K562 (cell line): ENCODE results near the gene P2RX1. TPM values are rescaled to one million over a fixed set of nuclear protein-coding genes. Genes with fewer than 3 reads are reported as not detected.
A peak's percentile ranks its signal among the peaks of the same experiment; 100 is the strongest.

ENCODE experiments used
- E2F3 ChIP-seq: fragments of 250-450 bp; sonication (Bioruptor Pico); IDR thresholded peaks from 2 replicates; pipeline ENCODE4 v1.4.0; 2020; ENCODE audit warnings: mild to moderate bottlenecking
- ELF4 ChIP-seq: fragments of 450-650 bp; formaldehyde crosslinking; IDR thresholded peaks from 2 replicates; pipeline ENCODE4 v1.4.0; 2022; ENCODE audit warnings: missing genetic modification characterization
- ELK1 ChIP-seq: sonication (generic); formaldehyde crosslinking; IDR thresholded peaks from 2 replicates; pipeline ENCODE4 v1.8.1; 2022; ENCODE audit warnings: missing genetic modification reagents
- EP400 ChIP-seq: fragments of 450-650 bp; IDR thresholded peaks from 2 replicates; pipeline ENCODE4 v1.6.1; 2017; ENCODE audit warnings: antibody characterized with exemption, mild to moderate bottlenecking, moderate library complexity
- HDAC3 ChIP-seq: fragments of 450-650 bp; IDR thresholded peaks from 2 replicates; pipeline ENCODE4 v1.6.1; 2018; ENCODE audit warnings: borderline replicate concordance, mild to moderate bottlenecking, moderate library complexity; ENCODE audit not compliant: partially characterized antibody
- HINFP ChIP-seq: fragments of 450-650 bp; conservative IDR thresholded peaks from 2 replicates; pipeline ENCODE4 v1.6.1; 2016; ENCODE audit warnings: missing genetic modification characterization, low read depth, mild to moderate bottlenecking, control low read depth, missing compliant biosample characterization
- HIVEP1 ChIP-seq: fragments of 250-450 bp; sonication (Bioruptor Pico); IDR thresholded peaks from 2 replicates; pipeline ENCODE4 v1.4.0; 2020; ENCODE audit warnings: mild to moderate bottlenecking
- LCOR ChIP-seq: sonication (generic); formaldehyde crosslinking; IDR thresholded peaks from 2 replicates; pipeline ENCODE4 v1.8.0; 2022; ENCODE audit warnings: mild to moderate bottlenecking, missing genetic modification reagents
- NELFE ChIP-seq: IDR thresholded peaks from 2 replicates; pipeline ENCODE4 v1.6.1; 2011; ENCODE audit warnings: mild to moderate bottlenecking; ENCODE audit not compliant: insufficient read depth, insufficient read length
- NEUROD1 ChIP-seq: fragments of 150-350 bp; IDR thresholded peaks from 2 replicates; pipeline ENCODE4 v1.6.1; 2014; ENCODE audit warnings: borderline replicate concordance, low read length, low read depth; ENCODE audit not compliant: partially characterized antibody
- NONO ChIP-seq, 2 experiments: fragments of 200-400 bp in 1 of 2; fragments of 450-650 bp in 1 of 2; formaldehyde crosslinking in 1 of 2; IDR thresholded peaks; 2 replicates each; pipeline ENCODE4 v1.6.1; 2017; ENCODE audit warnings: low read depth in 2 of 2, mild to moderate bottlenecking in 2 of 2, moderate library complexity in 2 of 2, low read length in 1 of 2
- NR4A1 ChIP-seq, 2 experiments: fragments of 250-450 bp in 1 of 2; fragments of 450-650 bp in 1 of 2; sonication (Bioruptor Pico) in 1 of 2; IDR thresholded peaks; 2 replicates each; pipeline versions ENCODE4 v1.4.0 to v1.6.1; 2016 to 2020; ENCODE audit warnings: mild to moderate bottlenecking in 2 of 2, missing compliant biosample characterization in 1 of 2, missing genetic modification characterization in 1 of 2, moderate library complexity in 1 of 2
- PHF8 ChIP-seq: fragments of 200-600 bp; sonication (generic); IDR thresholded peaks from 2 replicates; pipeline ENCODE4 v1.6.1; 2012; ENCODE audit warnings: mixed run types, mild to moderate bottlenecking, inconsistent platforms, low read length, moderate library complexity, borderline replicate concordance
- PRPF4 ChIP-seq: fragments of 200-400 bp; formaldehyde crosslinking; IDR thresholded peaks from one replicate; pipeline ENCODE4 v1.6.1; 2017; ENCODE audit warnings: low read length, low read depth, mild to moderate bottlenecking; ENCODE audit not compliant: insufficient read depth, poor library complexity, severe bottlenecking
- RUNX1 ChIP-seq: sonication (generic); IDR thresholded peaks from 2 replicates; pipeline ENCODE4 v1.6.1; 2016; ENCODE audit warnings: antibody characterized with exemption, low read depth
- SIN3A ChIP-seq, 2 experiments: fragments of 150-350 bp in 1 of 2; IDR thresholded peaks; 2 replicates each; pipeline ENCODE4 v1.6.1; 2011 to 2016; ENCODE audit warnings: borderline replicate concordance in 2 of 2, low read depth in 2 of 2, low read length in 2 of 2, mild to moderate bottlenecking in 2 of 2, moderate library complexity in 2 of 2; ENCODE audit not compliant: control insufficient read depth in 1 of 2
- TFAM ChIP-seq: fragments of 250-450 bp; sonication (Bioruptor Pico); conservative IDR thresholded peaks from 2 replicates; pipeline ENCODE4 v1.5.0; 2021; ENCODE audit warnings: mild to moderate bottlenecking, moderate library complexity
- THRB ChIP-seq: fragments of 450-650 bp; formaldehyde crosslinking; conservative IDR thresholded peaks from 2 replicates; pipeline ENCODE4 v1.4.0; 2022; ENCODE audit warnings: mild to moderate bottlenecking, missing genetic modification characterization
- ZC3H8 ChIP-seq: fragments of 450-650 bp; IDR thresholded peaks from 2 replicates; pipeline ENCODE4 v1.6.1; 2017
- ZNF282 ChIP-seq: sonication (generic); formaldehyde crosslinking; IDR thresholded peaks from 2 replicates; pipeline ENCODE4 v1.8.1; 2023; ENCODE audit warnings: missing genetic modification reagents
- ZNF668 ChIP-seq: fragments of 250-450 bp; sonication (Bioruptor Pico); IDR thresholded peaks from 2 replicates; pipeline ENCODE4 v1.8.0; 2022; ENCODE audit warnings: mild to moderate bottlenecking, inconsistent platforms
- ZNF75A ChIP-seq: fragments of 450-650 bp; formaldehyde crosslinking; IDR thresholded peaks from 2 replicates; pipeline ENCODE4 v1.4.0; 2020; ENCODE audit warnings: mild to moderate bottlenecking
- ZNF764 ChIP-seq: fragments of 250-450 bp; sonication (Bioruptor Pico); IDR thresholded peaks from 2 replicates; pipeline ENCODE4 v1.4.0; 2020; ENCODE audit warnings: low read depth, mild to moderate bottlenecking, moderate library complexity
- ZNF77 ChIP-seq: fragments of 250-450 bp; sonication (Bioruptor Pico); IDR thresholded peaks from 2 replicates; pipeline ENCODE4 v1.5.0; 2020
- polyA plus RNA-seq, 8 experiments: library from polyadenylated mRNA; depleted of rRNA in 4 of 8; stranded (reverse) in 5 of 8; unstranded in 3 of 8; fragments of >200 nt; fragmentation: Nextera tagmentation in 2 of 8; fragmentation: Illumina TruSeq in 1 of 8; extraction: Ambion mirVana in 2 of 8; extraction: Trizol in 1 of 8; gene quantifications; 2 replicates each; pipeline versions ENCODE4 v1.2.1 to v1.2.3, GENCODE V29; 2011 to 2014; ENCODE audit warnings: inconsistent platforms in 1 of 8, missing spikeins in 1 of 8
- total RNA-seq, 7 experiments: library from RNA; depleted of rRNA in 6 of 7; stranded (reverse); fragments of >200 nt in 6 of 7; fragmentation: Illumina TruSeq in 2 of 7; extraction: Trizol in 2 of 7; gene quantifications; 2 replicates each; pipeline versions ENCODE4 v1.2.1 to v1.2.3, GENCODE V29; 2011 to 2021; ENCODE audit warnings: low replicate concordance in 1 of 7

P2RX1 gene
- total and polyA plus RNA-seq, 9 of the 15 experiments (the other 6 are each of a cell fraction or from before 2014, with no cell fraction given): 0.27 to 20.3 (median 10.3) TPM

- TF ChIP-seq PRPF4: no peak
- no peak for TF ChIP-seq HIVEP1 (CRISPR knock-in tag)
- TF ChIP-seq SIN3A (IDR thresholded peaks at IDR 0.05; ENCODE audit: borderline replicate concordance in 2 of 2, control insufficient read depth in 1 of 2, low read depth in 2 of 2, low read length in 2 of 2): 0 out of 4 replicates have a peak, but pooled peaks of 1 of the 2 experiments have one; percentile 50
- TF ChIP-seq LCOR: no peak
- TF ChIP-seq NR4A1 (CRISPR knock-in tag; IDR thresholded peaks at IDR 0.05): no peak
- no peak for TF ChIP-seq NR4A1 (tag; IDR thresholded peaks at IDR 0.05)
- no peak for TF ChIP-seq HINFP
- TF ChIP-seq HDAC3: no peak
- TF ChIP-seq ZNF668: no peak
- TF ChIP-seq ELF4 (CRISPR knock-in tag): no peak
- TF ChIP-seq NONO (IDR thresholded peaks at IDR 0.05; ENCODE audit: low read depth in 2 of 2, low read length in 1 of 2): no peak
- TF ChIP-seq ZNF282: no peak
- TF ChIP-seq ZNF77 (CRISPR knock-in tag): no peak
- TF ChIP-seq TFAM (CRISPR knock-in tag): no peak
- no peak for TF ChIP-seq ZNF764 (CRISPR knock-in tag)
- peak; percentile 24; the same call in 1 of the 2 replicates for TF ChIP-seq PHF8
- TF ChIP-seq THRB (CRISPR knock-in tag): no peak
- TF ChIP-seq NEUROD1: no peak
- TF ChIP-seq ELK1 (CRISPR knock-in tag): no peak
- no peak for TF ChIP-seq EP400
- TF ChIP-seq ZNF75A: no peak
- TF ChIP-seq E2F3: no peak
- no peak for TF ChIP-seq ZC3H8
- no peak for TF ChIP-seq RUNX1
- TF ChIP-seq NELFE: no peak
These were observed at the start of gene P2RX1 (continued) for GRCh38 chr17:3915995-3916696.
